ENCODE results near the gene SEMA3D. TPM values are rescaled to one million over a fixed set of nuclear protein-coding genes. Genes with fewer than 3 reads are reported as not detected.

SEMA3D gene
- total and polyA plus RNA-seq, 9 donors: 0.75 to 6.1 (median 3.0) TPM

DNA sequence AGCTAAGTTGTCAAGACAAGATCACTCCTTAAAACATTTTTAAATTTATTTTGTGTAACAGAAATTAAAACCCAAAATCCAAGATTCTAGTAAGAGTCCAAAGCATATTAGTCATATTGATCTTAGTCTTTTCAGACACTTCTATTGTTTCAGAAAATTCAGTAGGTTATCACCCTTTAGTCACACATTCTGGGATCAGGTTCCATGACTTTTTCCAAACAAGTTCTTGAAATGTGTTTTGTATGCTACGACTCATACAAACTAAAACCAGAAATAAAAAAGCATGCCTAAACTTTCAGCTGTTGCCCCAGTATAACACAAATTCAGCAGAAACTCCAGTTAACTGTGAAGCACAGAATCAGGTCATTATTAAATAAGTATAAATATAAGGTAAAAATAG, 10.7 kb downstream of the SEMA3D start:
- Histone ChIP-seq H3K27me3 (no peaks in the 10 kb centered on the region), H3K27ac (no peak overlapping the region), H3K4me3 (no peak overlapping the region), H3K9me3 (no peaks in the 10 kb centered on the region), H3K4me1 (ENCODE audit: insufficient read depth) (no peaks in the 10 kb centered on the region), H3K36me3 (no peaks in the 10 kb centered on the region)
- DNase-seq: no peak
- intact Hi-C loops (cut with DNase I): no loop called here
- WGBS, 3 donors: 53 to 84% (median 84%) methylated on average over 1 of the region's 1 CpG
- no peak for TF ChIP-seq POLR2A (IDR thresholded peaks at IDR 0.05)
- no peak for TF ChIP-seq EP300 (IDR thresholded peaks at IDR 0.05)
- TF ChIP-seq CTCF (IDR thresholded peaks at IDR 0.05): no peak

DNA sequence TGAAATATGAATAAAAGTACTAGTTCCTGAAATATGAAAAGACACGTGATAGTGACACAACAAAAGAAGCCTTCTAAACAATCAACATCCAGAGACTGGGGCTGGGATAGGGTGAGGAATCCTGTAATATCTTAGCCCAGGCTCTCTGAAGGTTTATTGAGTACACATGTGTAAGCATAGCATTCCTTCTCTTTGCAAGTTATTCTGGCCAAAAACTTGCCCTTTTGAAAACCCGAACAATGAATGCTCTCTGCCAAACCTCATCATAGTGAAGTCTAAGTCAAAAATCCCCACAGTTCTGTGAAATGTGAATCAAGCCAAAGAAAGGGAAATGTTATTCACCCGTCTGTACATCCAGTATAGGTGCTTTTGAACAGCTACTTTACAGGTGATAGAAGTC, 11.6 kb downstream of the SEMA3D start:
- Histone ChIP-seq H3K36me3 (no peaks in the 10 kb centered on the region), H3K4me3 (no peak overlapping the region), H3K9me3 (no peaks in the 10 kb centered on the region), H3K4me1 (ENCODE audit: insufficient read depth) (no peaks in the 10 kb centered on the region), H3K27ac (no peak overlapping the region), H3K27me3 (no peaks in the 10 kb centered on the region)
- intact Hi-C loops (cut with DNase I): no loop called here
- DNase-seq: no peak
- no peak for TF ChIP-seq EP300 (IDR thresholded peaks at IDR 0.05)
- no peak for TF ChIP-seq CTCF (IDR thresholded peaks at IDR 0.05)
- TF ChIP-seq POLR2A (IDR thresholded peaks at IDR 0.05): no peak
- 44 to 51% (median 51%) methylated on average over 3 of the region's 3 CpGs for WGBS, 3 donors

GRCh38 chr7:85172530-85172941, 14.3 kb downstream of the SEMA3D start:
- Histone ChIP-seq H3K4me1 (ENCODE audit: insufficient read depth) (no peaks in the 10 kb centered on the region), H3K4me3 (no peak overlapping the region), H3K36me3 (no peaks in the 10 kb centered on the region), H3K27ac (no peak overlapping the region), H3K9me3 (no peaks in the 10 kb centered on the region), H3K27me3 (no peaks in the 10 kb centered on the region)
- WGBS, 3 donors: 9 to 23% (median 21%) methylated on average over 3 of the region's 3 CpGs
- intact Hi-C loops (cut with DNase I): no loop called here
- no peak for TF ChIP-seq CTCF (IDR thresholded peaks at IDR 0.05)
- TF ChIP-seq POLR2A (IDR thresholded peaks at IDR 0.05): no peak
- TF ChIP-seq EP300 (IDR thresholded peaks at IDR 0.05): no peak
- no peak for DNase-seq

DNA sequence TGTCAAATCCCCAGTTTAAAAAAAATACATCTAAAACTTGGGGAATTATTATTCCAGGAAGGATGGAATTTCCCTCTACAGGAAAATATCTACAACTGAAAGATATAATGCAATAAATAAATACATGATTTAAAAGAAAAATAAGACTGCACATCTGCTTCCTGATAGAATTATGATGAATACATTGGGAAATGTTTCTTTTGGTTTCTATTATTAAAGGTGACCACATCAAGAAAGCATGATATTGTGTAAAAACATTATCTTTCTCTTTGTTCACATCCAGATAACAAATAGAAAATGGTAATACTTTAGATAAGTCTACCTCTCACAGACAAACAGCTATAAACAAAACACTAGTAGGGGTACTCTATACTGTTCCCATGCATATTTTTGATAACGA, 19.2 kb downstream of the SEMA3D start:
- intact Hi-C loops (cut with DNase I): no loop called here
- no peak for TF ChIP-seq EP300 (IDR thresholded peaks at IDR 0.05)
- no peak for TF ChIP-seq POLR2A (IDR thresholded peaks at IDR 0.05)
- no peak for TF ChIP-seq CTCF (IDR thresholded peaks at IDR 0.05)
- no peak overlapping the region for H3K4me3 ChIP-seq
- no peak overlapping the region for H3K27ac ChIP-seq
- DNase-seq: no peak
- no peaks in the 10 kb centered on the region for H3K9me3 ChIP-seq
- WGBS, 3 donors: 84 to 97% (median 93%) methylated on average over 1 of the region's 1 CpG
- no peaks in the 10 kb centered on the region for H3K27me3 ChIP-seq
- H3K36me3 ChIP-seq: no peaks in the 10 kb centered on the region
- H3K4me1 ChIP-seq (ENCODE audit: insufficient read depth): no peaks in the 10 kb centered on the region

DNA sequence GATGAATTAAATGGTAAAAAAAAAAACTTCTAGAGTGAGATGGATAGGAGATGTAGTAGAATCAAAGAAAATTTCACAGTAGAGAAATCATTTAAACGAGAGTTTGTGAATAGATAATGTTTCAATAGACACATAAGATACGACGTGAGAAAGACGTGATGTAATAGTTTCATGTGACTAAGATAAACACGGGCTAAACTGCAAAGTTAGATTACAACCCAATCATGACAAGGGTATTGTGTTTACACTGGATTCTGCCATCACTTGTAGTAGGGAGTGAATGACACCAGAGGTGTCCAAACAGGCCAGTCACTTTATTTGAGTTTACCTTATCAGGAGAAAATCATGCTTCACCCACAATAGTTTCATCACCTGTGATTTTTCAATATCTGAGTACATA, 21.6 kb downstream of the SEMA3D start:
- 87 to 91% (median 91%) methylated on average over 5 of the region's 5 CpGs for WGBS, 3 donors

More for the DNA sequence above, 21.6 kb downstream of the SEMA3D start:
- H3K4me1 ChIP-seq (ENCODE audit: insufficient read depth): no peaks in the 10 kb centered on the region
- no peak for DNase-seq
- TF ChIP-seq EP300 (IDR thresholded peaks at IDR 0.05): no peak
- TF ChIP-seq POLR2A (IDR thresholded peaks at IDR 0.05): no peak
- no peak for TF ChIP-seq CTCF (IDR thresholded peaks at IDR 0.05)
- H3K9me3 ChIP-seq: no peaks in the 10 kb centered on the region
- H3K27ac ChIP-seq: no peak overlapping the region
- no peak overlapping the region for H3K4me3 ChIP-seq
- intact Hi-C loops (cut with DNase I): no loop called here
- H3K27me3 ChIP-seq: no peaks in the 10 kb centered on the region
- no peaks in the 10 kb centered on the region for H3K36me3 ChIP-seq
